C4-2B (cell line): ENCODE data around the gene XRCC5.

Experiments
- ZFX ChIP-seq: fragments of 450-650 bp; IDR thresholded peaks from 2 replicates; pipeline ENCODE4 v1.6.1; 2017
- TF ChIP-seq, protein P1 (sequence below): fragments of 450-650 bp; conservative IDR thresholded peaks from 2 replicates; pipeline ENCODE4 v1.5.1; 2017; ENCODE audit warnings: mild to moderate bottlenecking

DNA sequence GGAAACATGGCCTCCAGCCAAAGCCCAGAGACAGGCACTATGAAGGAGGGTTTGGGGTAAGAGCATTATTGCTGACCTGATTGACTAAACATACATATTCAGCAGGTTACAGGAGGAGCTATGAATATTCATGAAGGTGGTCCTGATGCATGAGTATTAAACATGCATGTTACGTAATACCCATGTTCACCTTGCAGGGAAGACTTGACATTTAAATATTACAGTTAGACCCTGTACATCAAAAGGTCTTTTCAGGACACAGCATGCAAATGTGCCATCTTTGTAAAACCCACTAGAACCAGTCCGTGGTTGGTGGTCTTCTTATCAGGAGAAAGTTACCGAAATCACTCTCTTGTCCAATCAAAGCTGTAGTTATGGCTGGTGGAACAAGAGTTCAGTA is 59.9 kb downstream of the XRCC5 start:
- TF ChIP-seq, protein P1, sequence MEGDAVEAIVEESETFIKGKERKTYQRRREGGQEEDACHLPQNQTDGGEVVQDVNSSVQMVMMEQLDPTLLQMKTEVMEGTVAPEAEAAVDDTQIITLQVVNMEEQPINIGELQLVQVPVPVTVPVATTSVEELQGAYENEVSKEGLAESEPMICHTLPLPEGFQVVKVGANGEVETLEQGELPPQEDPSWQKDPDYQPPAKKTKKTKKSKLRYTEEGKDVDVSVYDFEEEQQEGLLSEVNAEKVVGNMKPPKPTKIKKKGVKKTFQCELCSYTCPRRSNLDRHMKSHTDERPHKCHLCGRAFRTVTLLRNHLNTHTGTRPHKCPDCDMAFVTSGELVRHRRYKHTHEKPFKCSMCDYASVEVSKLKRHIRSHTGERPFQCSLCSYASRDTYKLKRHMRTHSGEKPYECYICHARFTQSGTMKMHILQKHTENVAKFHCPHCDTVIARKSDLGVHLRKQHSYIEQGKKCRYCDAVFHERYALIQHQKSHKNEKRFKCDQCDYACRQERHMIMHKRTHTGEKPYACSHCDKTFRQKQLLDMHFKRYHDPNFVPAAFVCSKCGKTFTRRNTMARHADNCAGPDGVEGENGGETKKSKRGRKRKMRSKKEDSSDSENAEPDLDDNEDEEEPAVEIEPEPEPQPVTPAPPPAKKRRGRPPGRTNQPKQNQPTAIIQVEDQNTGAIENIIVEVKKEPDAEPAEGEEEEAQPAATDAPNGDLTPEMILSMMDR = no peak
- TF ChIP-seq ZFX = no peak
